Upper lobe of left lung (tissue), 6 donors: ENCODE data around the gene TRMT1. TPM values are rescaled to one million over a fixed set of nuclear protein-coding genes. Genes with fewer than 3 reads are reported as not detected.

Experiments
- ATAC-seq, 2 donors: fragments of 200-7000 bp; cut with Tn5 transposase; one replicate each; pipeline ENCODE4 v1.9.1; 2022; ENCODE audit warnings: mild to moderate bottlenecking in 2 of 2, moderate library complexity in 2 of 2; ENCODE audit not compliant: low FRiP score in 2 of 2
- DNase-seq, 2 donors: peaks; one replicate each; pipeline ENCODE4 v3.0.0-alpha.2; 2019 to 2020
- H3K27ac ChIP-seq, 4 donors: fragments of 200-600 bp; sonication (generic); one replicate each; pipeline ENCODE4 v1.5.1; 2016 to 2019
- H3K27me3 ChIP-seq, 4 donors: fragments of 200-600 bp; sonication (generic); one replicate each; pipeline ENCODE4 v1.5.1; 2017 to 2019
- H3K36me3 ChIP-seq, 4 donors: fragments of 200-600 bp; sonication (generic); one replicate each; pipeline ENCODE4 v1.5.1; 2016 to 2019
- H3K4me1 ChIP-seq, 4 donors: fragments of 200-600 bp; sonication (generic); one replicate each; pipeline ENCODE4 v1.5.1; 2018 to 2019
- H3K4me3 ChIP-seq, 4 donors: fragments of 200-600 bp; sonication (generic); one replicate each; pipeline ENCODE4 v1.5.1; 2017 to 2019; ENCODE audit warnings: mild to moderate bottlenecking in 2 of 4, moderate library complexity in 1 of 4
- H3K9me3 ChIP-seq, 4 donors: fragments of 200-600 bp; sonication (generic); one replicate each; pipeline ENCODE4 v1.5.1; 2018 to 2019
- CTCF ChIP-seq, 6 experiments: fragments of 450-650 bp in 4 of 6; fragments of 200-600 bp in 2 of 6; sonication (generic) in 2 of 6; IDR thresholded peaks; one replicate each; pipeline ENCODE4 v1.5.1; 2016 to 2019; ENCODE audit warnings: antibody characterized with exemption in 6 of 6
- EP300 ChIP-seq, 4 donors: sonication (generic); formaldehyde crosslinking; IDR thresholded peaks; one replicate each; pipeline ENCODE4 v1.5.1; 2017; ENCODE audit warnings: antibody characterized with exemption in 4 of 4, control low read depth in 2 of 4
- POLR2A ChIP-seq, 4 donors: fragments of 450-650 bp; IDR thresholded peaks; one replicate each; pipeline ENCODE4 v1.5.1; 2016 to 2017; ENCODE audit warnings: antibody characterized with exemption in 4 of 4, mild to moderate bottlenecking in 2 of 4
- POLR2AphosphoS5 ChIP-seq, 2 donors: sonication (generic); formaldehyde crosslinking; IDR thresholded peaks; one replicate each; pipeline ENCODE4 v1.5.1; 2017; ENCODE audit warnings: antibody characterized with exemption in 2 of 2
- WGBS, 2 donors: methylation state at CpG; one replicate each; pipeline ENCODE4 v1.1.5; 2017 to 2018; 5-methylcytosine and 5-hydroxymethylcytosine counted together
- total RNA-seq, 6 donors: library from RNA; depleted of rRNA in 4 of 6; stranded (reverse); fragments of >200 nt in 4 of 6; gene quantifications; one replicate each; pipeline versions ENCODE4 v1.1.0 to v1.2.1, GENCODE V29; 2016 to 2021
- donor health status: DM: no; HTN: no; CAD: no; lungs with moderate emphysema.
- donor health status: DM: no; HTN: yes; CAD: no; lungs with severe emphysema.

The TRMT1 gene
- total RNA-seq, 6 donors from 2014 or later = 27.2 to 92.2 (median 33.1) TPM

- H3K4me1 ChIP-seq = peaks cover 33 to 48% (median 42%) of the 10 kb centered on the region in 4 donors
- no peak for TF ChIP-seq POLR2A (IDR thresholded peaks at IDR 0.05)
- no peak for TF ChIP-seq EP300 (IDR thresholded peaks at IDR 0.05)
- TF ChIP-seq CTCF (IDR thresholded peaks at IDR 0.05) = no peak
- no peak for TF ChIP-seq POLR2AphosphoS5 (IDR thresholded peaks at IDR 0.05)
- peak overlapping the region in 3 of 4 donors; percentile 26 to 85 (median 72) for H3K27ac ChIP-seq
- no peaks in the 10 kb centered on the region for H3K27me3 ChIP-seq
- H3K4me3 ChIP-seq = no peak overlapping the region
- H3K36me3 ChIP-seq = peaks cover 0 to 62% (median 28%) of the 10 kb centered on the region in 4 donors
- ATAC-seq (no peak), DNase-seq (no peak)
- WGBS, 2 donors = 58 to 82% methylated on average over 2 to 6 of the region's 6 CpGs
- no peaks in the 10 kb centered on the region for H3K9me3 ChIP-seq
Measured at GRCh38 chr19:13076787-13077186, 39.8 kb downstream of the TRMT1 start.

DNA sequence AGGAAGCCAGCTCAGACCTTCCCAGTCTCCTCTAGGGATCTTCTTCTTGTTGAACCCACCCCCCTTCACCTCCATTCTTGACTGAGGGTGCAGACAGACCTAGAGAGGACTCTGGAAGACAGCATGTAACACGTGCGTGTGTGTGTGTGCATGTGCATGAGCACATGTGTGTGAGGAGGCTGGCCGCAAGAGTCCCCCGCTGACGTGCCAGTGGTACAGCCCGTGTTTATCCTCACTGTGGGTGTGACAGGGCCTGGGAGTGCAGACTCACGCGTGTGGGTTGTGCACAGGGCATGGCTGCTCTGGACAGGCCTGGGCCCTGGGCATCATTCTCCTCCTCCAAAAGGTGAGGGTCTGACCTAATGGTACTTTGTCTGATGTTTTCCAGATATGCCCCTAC, 40.2 kb downstream of the TRMT1 start:
- TF ChIP-seq POLR2AphosphoS5 (IDR thresholded peaks at IDR 0.05) (no peak), POLR2A (IDR thresholded peaks at IDR 0.05) (no peak), EP300 (IDR thresholded peaks at IDR 0.05) (no peak), CTCF (IDR thresholded peaks at IDR 0.05) (no peak)
- Histone ChIP-seq H3K27me3 (no peaks in the 10 kb centered on the region), H3K36me3 (peaks cover 0 to 57% (median 28%) of the 10 kb centered on the region in 4 donors), H3K27ac (peak overlapping the region in 3 of 4 donors; percentile 26 to 85 (median 72)), H3K9me3 (no peaks in the 10 kb centered on the region), H3K4me1 (peaks cover 29 to 44% (median 40%) of the 10 kb centered on the region in 4 donors), H3K4me3 (no peak overlapping the region)
- no peak for DNase-seq
- no peak for ATAC-seq
- 63% methylated on average over 8 of the region's 8 CpGs; no CpG with 5 or more reads in 1 of the 2 donors for WGBS, 2 donors

DNA sequence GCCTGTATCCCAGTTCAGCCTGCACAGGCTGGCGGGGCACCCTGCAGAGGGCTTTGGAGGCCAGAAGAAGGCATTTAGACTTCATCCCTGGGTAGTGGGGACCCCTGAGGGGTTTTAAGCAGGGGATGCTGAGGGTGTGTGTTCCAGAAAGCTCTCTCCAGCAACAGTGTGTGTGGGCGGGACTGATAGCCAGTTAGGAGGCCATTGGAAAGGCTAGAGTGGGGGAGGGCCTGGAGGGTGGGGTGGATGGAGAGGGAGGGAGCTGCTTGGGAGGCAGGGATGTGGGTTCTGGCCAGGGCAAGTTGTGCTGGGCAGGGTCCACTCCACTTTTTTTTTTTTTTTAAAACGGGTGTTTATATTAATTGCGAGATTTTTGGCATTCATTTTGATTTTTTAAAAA, 42.2 kb downstream of the TRMT1 start:
- DNase-seq = no peak
- no peaks in the 10 kb centered on the region for H3K27me3 ChIP-seq
- H3K4me3 ChIP-seq = no peak overlapping the region
- peaks cover 0 to 47% (median 25%) of the 10 kb centered on the region in 4 donors for H3K36me3 ChIP-seq
- peak overlapping the region in 2 of 4 donors; percentile 11 for H3K27ac ChIP-seq
- WGBS, 2 donors = 76 to 81% methylated on average over 4 of the region's 4 CpGs
- H3K9me3 ChIP-seq = no peaks in the 10 kb centered on the region
- peak in 1 of 2 donors; percentile 8 for ATAC-seq
- TF ChIP-seq CTCF (IDR thresholded peaks at IDR 0.05) (no peak), POLR2A (IDR thresholded peaks at IDR 0.05) (no peak), EP300 (IDR thresholded peaks at IDR 0.05) (no peak), POLR2AphosphoS5 (IDR thresholded peaks at IDR 0.05) (no peak)
- H3K4me1 ChIP-seq = peaks cover 23 to 47% (median 38%) of the 10 kb centered on the region in 4 donors

GRCh38 chr19:13073263-13073662, 43.3 kb downstream of the TRMT1 start:
- peaks cover 14 to 43% (median 31%) of the 10 kb centered on the region in 4 donors for H3K4me1 ChIP-seq
- H3K27me3 ChIP-seq = no peaks in the 10 kb centered on the region
- no peak overlapping the region for H3K4me3 ChIP-seq
- H3K9me3 ChIP-seq = no peaks in the 10 kb centered on the region
- ATAC-seq (no peak), DNase-seq (no peak)
- peaks cover 0 to 43% (median 25%) of the 10 kb centered on the region in 4 donors for H3K36me3 ChIP-seq
- TF ChIP-seq CTCF (IDR thresholded peaks at IDR 0.05) (no peak), POLR2AphosphoS5 (IDR thresholded peaks at IDR 0.05) (no peak), EP300 (IDR thresholded peaks at IDR 0.05) (no peak), POLR2A (IDR thresholded peaks at IDR 0.05) (no peak)
- H3K27ac ChIP-seq = peak overlapping the region in 1 of 4 donors; percentile 19
- whole genome bisulfite sequencing, 2 donors = 77 to 79% methylated on average over 4 to 5 of the region's 5 CpGs
